Right renal pelvis (tissue), 4 donors: ENCODE results near the gene PRSS56. TPM values are rescaled to one million over a fixed set of nuclear protein-coding genes. Genes with fewer than 3 reads are reported as not detected.

Experiments
- DNase-seq, 4 donors: peaks; one replicate each; pipeline ENCODE4 v3.0.0-alpha.2; 2013; ENCODE audit warnings: low read depth in 4 of 4, low spot score in 3 of 4, missing footprints in 1 of 4
- polyA plus RNA-seq, 4 donors: library from polyadenylated mRNA; unstranded; fragments of 120-200 nt; gene quantifications; one replicate each; pipeline ENCODE4 v1.2.1, GENCODE V29; 2013; ENCODE audit not compliant: insufficient read length in 4 of 4

Gene PRSS56
- polyA plus RNA-seq, 4 donors = 0.23 TPM; not detected in 3

DNA sequence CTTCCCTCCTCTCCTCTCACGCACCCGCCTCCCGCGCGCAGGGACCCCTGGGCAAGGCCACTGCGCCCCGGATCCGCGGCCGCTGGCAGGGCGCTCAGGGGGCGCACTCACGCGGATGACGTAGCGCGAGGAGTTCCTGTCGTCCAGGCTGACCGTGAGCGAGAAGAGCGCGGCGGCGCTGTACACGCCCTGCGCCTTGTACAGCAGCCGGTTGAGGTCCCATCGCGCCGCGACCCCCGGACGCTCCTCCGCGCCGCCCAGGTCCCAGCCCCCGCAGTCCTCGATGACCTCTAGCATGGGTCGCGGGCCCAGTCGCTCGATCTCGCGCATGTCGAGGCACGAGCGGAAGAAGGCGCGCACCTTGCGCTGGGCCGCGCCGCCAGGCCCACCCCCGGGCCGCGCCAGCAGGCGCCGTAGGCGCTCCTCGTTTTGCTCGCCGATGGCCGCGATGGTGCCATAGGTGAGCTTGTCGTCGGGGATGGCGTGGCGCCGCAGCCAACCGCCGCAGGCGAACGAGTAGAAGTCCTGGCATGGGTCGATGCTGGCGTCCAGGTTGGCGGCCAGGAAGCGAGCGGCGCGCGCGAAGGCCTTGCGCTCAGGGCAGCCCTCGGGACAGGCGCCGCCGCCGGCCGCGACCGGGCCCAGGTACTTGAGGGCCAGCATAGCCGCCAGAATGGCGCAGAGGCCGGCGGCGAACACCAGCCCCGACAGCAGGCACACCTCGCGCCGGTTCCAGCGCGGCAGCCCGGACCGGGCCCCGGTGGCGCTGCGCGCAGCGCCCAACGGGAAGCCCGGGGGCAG is 34.2 kb upstream of the PRSS56 start:
- DNase-seq = no peak

DNA sequence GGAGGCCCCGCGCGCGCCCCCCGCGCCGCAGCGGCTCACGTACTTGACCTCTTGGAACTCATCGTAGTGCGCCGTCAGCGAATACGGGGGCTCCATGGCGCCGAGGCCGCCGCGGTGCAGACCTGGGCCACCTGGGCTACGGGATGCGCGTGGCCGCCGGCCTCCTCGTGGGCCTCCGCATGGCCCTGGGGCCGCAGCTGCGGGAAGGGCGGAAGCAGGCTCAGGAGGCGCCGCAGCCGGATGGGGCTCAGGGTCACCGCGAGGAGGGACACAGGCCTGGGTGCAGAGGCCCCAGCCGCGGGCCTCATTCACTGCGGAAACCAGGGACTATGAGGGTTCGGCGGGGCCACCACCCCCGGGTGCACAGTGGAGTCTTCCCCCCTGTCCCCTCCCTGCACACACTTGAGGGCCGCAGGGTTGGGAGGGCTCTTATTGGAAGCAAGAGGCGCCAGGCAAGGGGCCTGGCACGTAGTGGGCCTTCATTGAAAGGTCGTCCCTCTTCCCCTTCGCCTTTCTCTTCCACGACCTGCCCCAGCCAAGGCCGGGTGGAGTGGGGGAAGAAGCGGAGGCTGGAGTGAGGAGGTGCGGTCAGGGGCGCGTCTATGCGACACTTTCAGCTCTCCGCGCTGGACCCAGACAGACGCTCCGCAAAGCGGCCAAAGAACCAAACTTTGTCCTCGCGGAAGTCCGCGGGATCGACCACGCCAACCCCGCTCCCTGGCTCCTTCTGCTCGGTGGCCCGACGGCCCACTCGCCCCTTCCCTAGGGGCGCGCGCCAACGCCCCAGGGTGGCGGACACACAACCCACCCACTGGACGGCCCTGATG is 33.4 kb upstream of the PRSS56 start:
- DNase-seq = no peak

DNA sequence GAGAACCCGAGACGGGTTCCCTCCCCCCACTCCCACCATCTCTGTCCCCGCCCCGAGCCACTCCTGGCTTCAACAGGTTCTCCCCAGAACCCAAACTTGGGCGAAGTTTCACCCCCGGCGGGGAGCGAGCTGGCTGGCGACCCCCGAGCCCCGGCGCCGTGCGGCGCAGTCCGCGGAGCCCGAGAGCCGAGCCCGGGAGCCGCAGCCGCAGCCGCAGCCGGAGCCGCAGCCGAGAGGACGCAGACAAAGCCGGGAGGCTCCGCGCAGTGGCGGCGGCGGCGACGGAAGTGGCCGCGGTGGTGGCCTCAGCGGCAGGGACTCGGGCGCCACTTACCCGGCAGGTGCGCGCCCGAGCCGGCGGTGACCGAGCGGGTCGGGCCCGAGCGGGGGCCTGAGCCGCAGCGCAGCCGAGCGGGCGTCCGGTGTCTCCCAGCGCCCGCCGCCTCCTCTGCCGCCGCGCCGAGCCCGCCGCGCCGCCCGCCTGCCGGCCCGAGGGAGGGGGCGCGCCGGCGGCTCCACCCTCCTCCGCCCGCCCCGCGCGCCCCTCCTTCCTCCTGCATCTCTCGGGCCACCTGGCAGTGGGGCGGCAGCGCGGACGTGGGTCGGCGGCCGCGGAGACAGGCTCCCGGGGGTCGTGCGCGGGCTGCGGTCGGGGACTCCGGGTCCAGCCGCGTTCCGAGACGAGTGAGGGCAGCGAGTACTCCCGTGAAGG is 32.6 kb upstream of the PRSS56 start, which contains the start of gene ECEL1:
Gene ECEL1 (minus strand): TSS at position 450 of the 712 bp plus-strand sequence. CDS start 1,181 bp downstream, outside the sequence.
- no peak for DNase-seq

DNA sequence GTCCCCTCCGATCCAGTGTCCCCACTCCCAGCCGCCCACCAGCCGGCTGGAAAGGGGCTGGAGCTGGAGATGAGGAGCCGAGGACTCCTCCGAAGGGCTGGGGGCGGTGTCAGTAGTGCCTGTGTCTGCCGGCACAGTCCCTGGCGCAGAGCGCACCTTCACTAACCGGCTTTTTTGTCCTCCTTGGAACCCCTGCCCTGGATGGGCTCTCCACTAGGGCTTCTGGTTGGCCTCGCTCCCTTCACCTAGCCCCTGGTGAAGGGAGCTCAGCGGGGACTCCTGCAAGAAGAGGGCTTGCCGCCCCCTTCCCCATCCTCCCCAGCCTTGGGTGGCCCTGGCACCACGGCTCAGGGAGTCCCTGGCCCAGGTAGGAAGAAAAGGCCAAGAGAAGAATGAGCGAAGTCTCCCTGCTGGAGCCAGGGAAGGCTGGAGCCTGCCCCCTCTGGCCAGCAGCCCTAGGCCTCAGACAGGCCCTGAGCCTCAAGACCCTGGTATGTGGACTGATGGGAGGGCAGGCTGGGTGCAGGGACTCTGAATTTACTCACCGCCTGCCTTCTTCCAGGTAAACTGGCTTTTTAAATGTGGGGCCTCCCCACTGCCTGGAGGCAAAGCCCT is 32.0 kb upstream of the PRSS56 start:
- DNase-seq = no peak

DNA sequence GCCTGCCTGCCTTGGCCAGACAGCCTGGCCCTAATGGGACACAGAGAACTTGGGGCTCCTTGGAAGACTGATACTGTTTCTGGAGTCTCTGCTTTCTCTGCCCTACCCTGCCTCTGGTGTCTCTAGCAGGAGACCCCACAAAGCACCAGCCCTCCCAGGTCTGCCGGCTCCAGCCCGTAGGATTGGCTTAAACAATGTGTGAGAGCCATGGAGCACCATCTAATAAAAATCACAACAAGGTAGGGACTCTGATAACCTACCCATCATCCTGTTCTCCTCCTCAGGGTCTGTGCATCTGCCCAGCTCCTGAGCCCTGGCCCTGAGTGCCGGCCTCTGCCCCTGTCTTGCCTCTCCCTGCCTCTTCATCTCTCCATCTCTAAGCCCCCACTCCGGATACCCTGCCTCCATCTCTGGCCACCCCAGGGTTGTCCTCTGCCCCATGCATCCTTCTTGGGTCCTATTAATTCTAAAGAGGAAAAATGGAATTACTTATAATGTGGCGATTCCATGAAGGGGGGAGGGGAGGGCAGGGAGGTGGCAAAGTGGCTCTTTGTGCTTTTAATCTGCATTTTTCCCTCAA is 31.4 kb upstream of the PRSS56 start:
- no peak for DNase-seq

DNA sequence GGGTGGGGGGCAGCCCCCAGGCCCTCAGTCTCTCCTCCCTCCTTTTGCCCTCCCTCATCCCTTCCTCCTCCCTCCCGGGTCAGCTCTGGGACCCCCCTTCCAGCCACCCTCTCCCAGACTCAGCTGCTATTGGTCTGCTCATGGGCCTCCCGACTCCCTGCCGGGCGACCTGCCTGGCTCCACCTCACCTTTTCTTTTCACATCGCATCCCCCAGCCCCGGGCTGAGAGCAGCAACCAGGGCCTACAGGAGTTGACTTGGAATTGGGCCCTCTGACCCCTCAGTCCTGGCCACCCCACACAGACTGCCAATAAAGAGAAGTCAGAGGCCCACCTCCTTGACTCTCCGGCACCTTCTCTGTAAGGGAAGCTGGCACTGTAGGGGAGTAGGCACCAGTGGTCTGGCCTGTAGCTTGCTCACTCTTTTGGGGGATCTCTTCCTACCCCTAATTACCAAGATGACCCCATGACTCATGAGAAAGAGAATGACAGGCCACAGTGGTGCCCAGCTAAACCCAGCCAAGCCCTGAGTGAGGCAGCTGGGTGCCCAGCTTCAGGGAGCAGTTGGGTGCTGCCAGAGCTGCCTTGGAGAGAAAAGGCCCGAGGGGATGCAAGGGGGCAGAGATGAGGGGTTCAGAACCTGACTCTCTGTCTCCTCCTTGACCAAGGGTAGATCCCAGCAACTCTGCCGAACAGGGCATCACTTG is 30.5 kb upstream of the PRSS56 start:
- no peak for DNase-seq

GRCh38 chr2:232490221-232491138 is 29.7 kb upstream of the PRSS56 start:
- no peak for DNase-seq

GRCh38 chr2:232491139-232491780 is 28.9 kb upstream of the PRSS56 start:
- DNase-seq = no peak

DNA sequence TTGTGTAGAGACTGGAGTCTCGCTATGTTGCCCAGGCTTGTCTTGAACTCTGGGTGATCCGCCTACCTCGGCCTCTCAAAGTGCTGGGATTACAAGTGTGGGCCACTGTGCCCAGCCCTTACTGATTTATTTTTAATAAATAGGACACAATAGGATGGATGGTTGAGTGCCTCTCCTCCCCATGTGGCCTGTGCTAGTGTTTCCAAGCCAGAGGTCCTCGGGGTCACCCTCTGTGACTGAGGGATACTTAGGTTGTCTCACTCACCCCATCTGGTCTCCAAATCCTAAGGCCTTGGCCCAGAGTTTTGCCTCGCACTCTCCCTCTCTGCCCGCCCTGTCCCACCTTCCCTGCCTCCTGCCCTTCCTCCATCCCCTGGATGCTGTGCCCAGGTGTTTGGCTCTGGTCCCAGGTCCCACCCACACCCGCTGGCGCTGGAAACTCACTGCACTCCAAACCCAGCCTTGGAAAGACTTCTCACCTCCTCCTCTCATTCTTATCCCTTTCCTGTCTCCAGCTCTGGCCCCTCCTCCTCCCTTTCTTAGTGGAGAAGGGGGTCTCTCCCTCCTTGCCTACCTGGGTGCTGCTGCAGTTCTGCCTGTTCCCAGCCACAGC is 27.8 kb upstream of the PRSS56 start:
- no peak for DNase-seq

DNA sequence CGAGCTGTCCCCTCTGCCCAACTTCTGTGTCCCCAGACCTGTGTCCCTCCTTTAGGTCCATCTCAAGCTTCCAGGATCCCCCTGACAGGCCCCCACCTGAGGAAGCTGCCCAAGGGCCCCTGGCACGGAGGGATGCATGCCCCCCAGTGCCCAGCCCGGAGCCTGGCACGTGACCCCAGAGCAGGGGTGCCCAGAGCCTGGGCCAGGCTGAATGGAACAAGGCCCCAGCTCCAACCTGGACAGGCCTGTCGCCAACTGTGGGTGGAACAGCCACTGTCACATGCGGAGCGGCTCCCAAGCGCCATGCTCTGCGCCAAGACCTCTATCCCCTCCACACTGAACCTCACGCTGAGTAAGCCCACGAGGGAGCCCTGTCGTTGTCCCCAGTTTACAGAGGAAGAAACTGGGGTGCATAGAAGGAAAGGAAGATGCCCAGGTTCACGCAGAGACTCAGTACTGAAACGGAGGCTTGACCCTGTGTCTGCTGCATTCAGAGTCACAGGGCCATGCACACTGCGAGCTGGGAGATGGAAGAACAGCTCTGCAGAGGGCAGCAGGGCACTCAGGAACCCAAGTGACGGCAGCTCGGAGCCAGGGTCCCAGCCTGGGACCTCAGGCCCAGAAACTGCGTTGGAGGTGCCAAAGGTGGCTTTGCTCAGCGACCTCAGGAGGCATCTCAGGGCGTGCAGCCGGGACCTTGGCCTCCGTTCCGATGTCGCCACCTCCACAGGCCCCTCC is 27.1 kb upstream of the PRSS56 start:
- DNase-seq = no peak

- no peak for DNase-seq
These were observed 26.3 kb upstream of the PRSS56 start for GRCh38 chr2:232493701-232494474.

GRCh38 chr2:232494542-232494941 is 25.6 kb upstream of the PRSS56 start:
- DNase-seq = no peak

GRCh38 chr2:232495292-232495691 is 24.9 kb upstream of the PRSS56 start:
- DNase-seq = no peak

DNA sequence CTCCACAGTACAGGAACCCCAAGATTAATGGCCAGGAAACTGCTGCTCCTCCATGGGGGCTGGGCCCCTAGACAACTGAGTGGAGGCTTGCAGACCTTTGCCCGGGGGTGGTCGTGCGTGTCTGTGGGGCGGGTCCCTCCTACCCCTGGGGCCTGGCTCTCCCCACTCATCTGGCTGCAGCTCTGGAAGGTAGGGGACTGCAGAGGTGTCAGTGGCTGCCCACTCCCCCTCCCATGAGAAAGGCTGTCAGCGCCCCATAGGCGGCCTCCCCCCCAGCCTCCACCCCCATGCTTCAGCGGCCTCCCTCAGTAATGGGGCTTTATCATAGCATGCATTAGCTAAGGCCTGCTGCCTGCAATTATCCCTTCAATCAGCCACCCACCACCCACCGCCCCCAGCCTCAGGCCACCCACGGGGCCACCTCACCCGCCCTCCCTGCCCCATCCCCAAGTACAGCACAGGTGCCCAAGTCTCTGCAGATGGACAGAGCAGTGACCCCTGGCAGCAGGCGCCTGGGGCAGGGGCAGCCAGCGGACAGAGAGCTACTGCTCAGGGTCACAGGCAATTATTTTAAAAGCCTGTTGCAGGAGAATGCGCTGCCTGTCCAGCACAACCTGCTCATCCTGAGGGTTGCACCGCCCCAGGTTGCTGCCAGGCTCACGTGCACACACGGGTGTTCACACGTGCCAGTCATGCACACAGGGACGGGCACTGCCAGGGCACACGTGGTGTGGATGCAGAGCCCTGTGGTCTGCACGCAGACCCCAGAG is 23.5 kb upstream of the PRSS56 start:
- DNase-seq = no peak

GRCh38 chr2:232497348-232497747 is 22.8 kb upstream of the PRSS56 start:
- no peak for DNase-seq

- DNase-seq = no peak
These were observed 21.7 kb upstream of the PRSS56 start for GRCh38 chr2:232498452-232498851.
